Astrocyte (in vitro differentiated cells and primary cell): Measurements from ENCODE around the gene DPH1. TPM values are rescaled to one million over a fixed set of nuclear protein-coding genes. Genes with fewer than 3 reads are reported as not detected.

Source experiments
- DNase-seq: peaks from one replicate; pipeline ENCODE4 v3.0.0-alpha.2; 2010; ENCODE audit warnings: low read depth
- FAIRE-seq: peaks from 2 replicates; lab custom pipeline; 2011; peaks lifted over from hg19 to GRCh38; lab: Jason Lieb, UNC
- H2AFZ ChIP-seq: 2 replicates; pipeline ENCODE4 v1.6.0; 2012; ENCODE audit warnings: low read depth, low read length, inconsistent platforms
- H3K27ac ChIP-seq: 2 replicates; pipeline ENCODE4 v1.5.1; 2011; ENCODE audit warnings: low read depth, low read length, inconsistent platforms
- H3K27me3 ChIP-seq: 2 replicates; pipeline ENCODE4 v1.6.0; 2011; ENCODE audit warnings: low read length, inconsistent platforms; ENCODE audit not compliant: insufficient read depth
- H3K36me3 ChIP-seq: 2 replicates; pipeline ENCODE4 v1.5.1; 2011; ENCODE audit warnings: low read length, inconsistent platforms; ENCODE audit not compliant: insufficient read depth
- H3K4me1 ChIP-seq: 2 replicates; pipeline ENCODE4 v1.5.1; 2011; ENCODE audit warnings: low read length, inconsistent platforms; ENCODE audit not compliant: insufficient read depth
- H3K4me2 ChIP-seq: 2 replicates; pipeline ENCODE4 v1.6.0; 2012; ENCODE audit warnings: low read length, inconsistent platforms
- H3K4me3 ChIP-seq: 2 replicates; pipeline ENCODE4 v1.5.1; 2011; ENCODE audit warnings: low read depth, mild to moderate bottlenecking, low read length, inconsistent platforms; ENCODE audit not compliant: insufficient read depth
- H3K79me2 ChIP-seq: 2 replicates; pipeline ENCODE4 v1.6.0; 2012; ENCODE audit warnings: mild to moderate bottlenecking, low read length, inconsistent platforms; ENCODE audit not compliant: insufficient read depth
- H3K9ac ChIP-seq: 2 replicates; pipeline ENCODE4 v1.6.0; 2012; ENCODE audit warnings: mild to moderate bottlenecking, low read length, inconsistent platforms
- H3K9me3 ChIP-seq: 2 replicates; pipeline ENCODE4 v1.5.1; 2012; ENCODE audit warnings: low read depth, mild to moderate bottlenecking, low read length, inconsistent platforms; ENCODE audit not compliant: insufficient read depth
- H4K20me1 ChIP-seq: 2 replicates; pipeline ENCODE4 v1.6.0; 2012; ENCODE audit warnings: low read length, inconsistent platforms; ENCODE audit not compliant: insufficient read depth
- H3K27ac Mint-ChIP-seq: one replicate; pipeline ENCODE4 v1.8.0; 2021; ENCODE audit warnings: mild to moderate bottlenecking, mixed read lengths; ENCODE audit not compliant: unreplicated experiment
- H3K27me3 Mint-ChIP-seq: one replicate; pipeline ENCODE4 v1.8.0; 2021; ENCODE audit warnings: low read depth, mixed read lengths; ENCODE audit not compliant: unreplicated experiment
- H3K36me3 Mint-ChIP-seq: one replicate; pipeline ENCODE4 v1.8.0; 2021; ENCODE audit warnings: low read depth, mixed read lengths; ENCODE audit not compliant: unreplicated experiment
- H3K4me1 Mint-ChIP-seq: one replicate; pipeline ENCODE4 v1.8.0; 2021; ENCODE audit warnings: low read depth, mixed read lengths; ENCODE audit not compliant: unreplicated experiment
- H3K4me3 Mint-ChIP-seq: one replicate; pipeline ENCODE4 v1.8.0; 2021; ENCODE audit warnings: mild to moderate bottlenecking, moderate library complexity, mixed read lengths; ENCODE audit not compliant: unreplicated experiment
- H3K9me3 Mint-ChIP-seq: one replicate; pipeline ENCODE4 v1.8.0; 2021; ENCODE audit warnings: mild to moderate bottlenecking, mixed read lengths; ENCODE audit not compliant: unreplicated experiment
- CTCF ChIP-seq: IDR thresholded peaks from 2 replicates; pipeline ENCODE4 v1.5.1; 2011; ENCODE audit warnings: low read depth, mild to moderate bottlenecking, inconsistent platforms, low read length, moderate library complexity; ENCODE audit not compliant: insufficient read depth
- EZH2 ChIP-seq: IDR thresholded peaks from 2 replicates; pipeline ENCODE4 v1.6.1; 2012; ENCODE audit warnings: mild to moderate bottlenecking, low read length, inconsistent platforms; ENCODE audit not compliant: insufficient read depth
- total RNA-seq: library from RNA; stranded (reverse); gene quantifications from 2 replicates; pipeline ENCODE4 v1.2.1, GENCODE V29; 2021

The DPH1 gene
- total RNA-seq, 1 donor from 2014 or later: 25.8 TPM

DNA sequence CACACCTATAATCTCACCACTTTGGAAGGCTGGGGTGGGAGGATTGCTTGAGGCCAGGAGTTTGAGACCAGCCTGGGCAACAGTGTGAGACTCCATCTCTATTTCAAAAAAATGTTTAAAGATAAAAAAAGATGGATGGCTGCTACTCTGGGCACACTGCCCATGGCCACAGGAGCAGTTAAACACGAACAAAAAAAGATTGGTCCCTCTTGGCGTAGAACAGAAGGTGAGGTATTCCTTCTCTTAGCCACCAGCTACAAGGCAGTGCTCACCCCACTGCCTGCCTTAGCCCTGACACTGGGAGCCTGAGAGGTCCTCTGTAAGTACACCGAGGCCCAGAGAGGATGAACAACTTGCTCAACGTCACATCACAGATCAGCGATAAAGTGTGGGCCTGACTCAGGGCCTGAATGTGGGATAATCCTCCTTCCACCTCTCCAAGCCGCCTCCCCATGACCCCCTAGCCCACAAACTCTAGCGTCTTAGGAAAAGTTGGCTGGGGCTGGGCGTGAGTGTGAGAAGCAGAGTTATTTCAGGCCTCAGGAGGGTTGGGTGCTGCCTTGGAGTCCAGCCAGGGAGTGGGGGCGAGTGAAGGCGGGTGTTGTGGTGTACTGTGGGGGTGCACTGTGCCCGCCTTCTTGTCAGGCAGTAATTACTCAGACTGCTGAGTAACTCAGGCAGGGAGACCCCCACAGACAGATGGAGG, 2.3 kb upstream of the DPH1 start:
- Histone ChIP-seq H4K20me1 (no peaks in the 10 kb centered on the region), H3K9ac (no peak overlapping the region), H3K4me2 (no peak overlapping the region), H3K4me1 (peaks cover 20% of the 10 kb centered on the region), H3K79me2 (peaks cover 11% of the 10 kb centered on the region), H3K9me3 (no peaks in the 10 kb centered on the region), H3K36me3 (no peaks in the 10 kb centered on the region), H2AFZ (no peak overlapping the region), H3K27me3 (peaks cover 23% of the 10 kb centered on the region), H3K4me3 (no peak overlapping the region), H3K27ac (no peak overlapping the region)
- peaks cover 31% of the 10 kb centered on the region for H3K27me3 Mint-ChIP-seq
- DNase-seq (peak; percentile 49), FAIRE-seq (no peak)
- H3K36me3 Mint-ChIP-seq: peaks cover 1% of the 10 kb centered on the region
- TF ChIP-seq EZH2 (no peak), CTCF (no peak)
- peaks cover 3% of the 10 kb centered on the region for H3K9me3 Mint-ChIP-seq
- H3K27ac Mint-ChIP-seq: no peak overlapping the region
- no peak overlapping the region for H3K4me3 Mint-ChIP-seq
- H3K4me1 Mint-ChIP-seq: peaks cover 2% of the 10 kb centered on the region

DNA sequence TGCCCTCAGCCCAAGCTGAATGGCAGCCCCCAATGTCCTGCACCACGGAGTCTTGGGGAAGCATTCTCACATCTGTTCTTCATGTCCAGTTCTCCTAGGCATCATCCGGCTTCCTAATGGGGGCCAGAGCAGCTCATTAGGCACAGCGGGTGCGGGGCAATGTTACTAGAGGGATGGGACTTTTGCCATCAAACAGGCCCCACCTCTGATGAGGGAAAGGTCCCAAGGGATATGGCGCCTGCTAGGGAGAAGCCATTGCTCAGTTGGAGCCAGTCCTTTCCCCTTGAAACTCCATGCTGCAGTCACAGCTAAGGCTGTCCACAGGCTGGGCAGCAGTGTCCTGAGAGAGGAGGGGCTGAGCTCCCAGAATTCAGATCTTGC, 1.7 kb upstream of the DPH1 start:
- FAIRE-seq (no peak), DNase-seq (no peak)
- Histone ChIP-seq H3K9ac (no peak overlapping the region), H3K4me2 (no peak overlapping the region), H2AFZ (no peak overlapping the region), H3K4me1 (peaks cover 20% of the 10 kb centered on the region), H3K27me3 (peaks cover 19% of the 10 kb centered on the region), H3K9me3 (no peaks in the 10 kb centered on the region), H3K27ac (no peak overlapping the region), H3K36me3 (no peaks in the 10 kb centered on the region), H3K4me3 (no peak overlapping the region), H3K79me2 (peaks cover 11% of the 10 kb centered on the region), H4K20me1 (peaks cover 2% of the 10 kb centered on the region)
- Mint-ChIP-seq H3K4me1 (peaks cover 3% of the 10 kb centered on the region), H3K36me3 (peaks cover 1% of the 10 kb centered on the region), H3K27me3 (peaks cover 27% of the 10 kb centered on the region), H3K9me3 (peaks cover 3% of the 10 kb centered on the region), H3K4me3 (no peak overlapping the region), H3K27ac (no peak overlapping the region)
- no peak for TF ChIP-seq EZH2
- no peak for TF ChIP-seq CTCF

DNA sequence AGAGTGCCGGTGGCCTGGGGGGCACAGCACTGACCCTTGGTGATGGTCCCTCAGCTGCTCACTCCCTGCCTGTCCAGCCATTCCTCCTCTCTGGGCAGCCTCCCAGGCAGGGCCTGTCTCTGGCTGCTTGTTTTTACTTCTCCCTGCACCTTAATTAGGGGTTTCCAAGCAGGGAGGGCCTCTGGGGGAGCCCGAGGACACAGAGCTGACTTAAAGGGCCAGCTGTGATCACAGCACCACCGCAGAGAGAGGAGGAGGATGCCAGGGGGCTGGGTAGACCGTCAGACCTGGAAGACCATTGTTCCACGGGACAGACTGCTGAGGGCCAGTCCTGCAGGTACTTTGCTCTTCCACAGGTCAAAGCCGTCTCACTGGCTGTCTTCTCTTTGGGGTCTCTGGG, 1.2 kb upstream of the DPH1 start:
- Histone ChIP-seq H2AFZ (no peak overlapping the region), H3K79me2 (peaks cover 11% of the 10 kb centered on the region), H3K36me3 (no peaks in the 10 kb centered on the region), H3K27me3 (peaks cover 16% of the 10 kb centered on the region), H4K20me1 (peaks cover 4% of the 10 kb centered on the region), H3K4me3 (no peak overlapping the region), H3K9me3 (no peaks in the 10 kb centered on the region), H3K27ac (no peak overlapping the region), H3K4me2 (no peak overlapping the region), H3K9ac (no peak overlapping the region), H3K4me1 (peaks cover 20% of the 10 kb centered on the region)
- no peak overlapping the region for H3K4me3 Mint-ChIP-seq
- peaks cover 5% of the 10 kb centered on the region for H3K4me1 Mint-ChIP-seq
- FAIRE-seq (no peak), DNase-seq (no peak)
- TF ChIP-seq EZH2: no peak
- H3K27me3 Mint-ChIP-seq: peaks cover 27% of the 10 kb centered on the region
- H3K36me3 Mint-ChIP-seq: peaks cover 1% of the 10 kb centered on the region
- peaks cover 3% of the 10 kb centered on the region for H3K9me3 Mint-ChIP-seq
- no peak overlapping the region for H3K27ac Mint-ChIP-seq
